ENCODE results near the gene TYMS. TPM values are rescaled to one million over a fixed set of nuclear protein-coding genes. Genes with fewer than 3 reads are reported as not detected.

Gene TYMS
- 159 to 169 TPM (median 165 TPM) in 5 replicates for total RNA-seq (2022; extraction: Qiagen RNA extraction)

GRCh38 chr18:657311-658000 is at the start of gene TYMS:
TSS of gene TYMS (plus strand) at chr18:657653. CDS start at chr18:657743, 90 bp downstream.

DNA sequence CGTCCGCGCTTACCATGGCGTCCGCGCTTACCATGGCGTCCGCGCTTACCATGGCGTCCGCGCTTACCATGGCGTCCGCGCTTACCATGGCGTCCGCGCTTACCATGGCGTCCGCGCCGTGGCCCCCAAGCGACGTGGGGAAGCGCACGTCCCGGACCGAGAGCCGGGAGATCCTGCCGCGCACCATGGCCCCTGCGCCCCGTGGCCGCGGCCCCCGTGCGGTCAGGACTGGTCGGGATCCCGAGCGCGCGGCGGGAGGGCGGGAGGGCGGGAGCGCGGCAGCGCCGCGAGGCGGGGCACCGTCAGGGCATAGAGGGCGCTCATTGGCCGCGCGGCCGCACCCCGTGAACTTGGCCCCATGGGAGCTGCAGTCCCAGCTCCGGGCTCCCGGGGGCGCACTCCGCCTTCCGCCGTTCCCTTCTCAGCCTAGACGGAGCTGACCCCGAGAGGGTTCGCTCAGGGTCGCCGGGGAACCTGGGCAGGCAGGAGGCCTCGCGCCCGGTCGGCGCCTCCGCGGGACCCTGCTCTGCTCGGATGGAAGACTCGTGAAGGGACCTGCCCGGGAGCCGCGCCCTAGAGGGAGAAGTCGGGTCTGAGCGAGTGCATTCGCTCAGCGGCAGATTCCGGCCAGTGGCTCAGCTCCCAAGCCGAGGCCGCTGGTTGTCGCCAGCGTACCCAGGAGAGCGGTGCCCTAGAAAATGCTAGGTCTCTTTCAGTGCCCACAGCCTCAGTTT is 55.1 kb downstream of the TYMS start, which contains the start of gene ENOSF1:
TSS of gene ENOSF1 (minus strand) at position 230 of the 734 bp plus-strand sequence. CDS start at position 187, 43 bp downstream.

Other genes starting within 250 kb of the TYMS start
- 0.02 to 0.06 TPM (median 0.03 TPM) in 5 replicates for gene COLEC12, start 157.0 kb upstream of the TYMS start, total RNA-seq (2022; extraction: Qiagen RNA extraction)
- not detected in 5 replicates for gene CETN1, start 77.3 kb upstream of the TYMS start, total RNA-seq (2022; extraction: Qiagen RNA extraction)
- 0.03 TPM in 1 of 5 replicates, not detected in the others for gene CLUL1, start 60.7 kb upstream of the TYMS start, total RNA-seq (2022; extraction: Qiagen RNA extraction)
- 20.2 to 26.4 TPM (median 23.8 TPM) in 5 replicates for gene ENOSF1, start 55.0 kb downstream of the TYMS start, total RNA-seq (2022; extraction: Qiagen RNA extraction)
- 16.8 to 29.5 TPM (median 20.9 TPM) in 5 replicates for gene YES1, start 154.6 kb downstream of the TYMS start, total RNA-seq (2022; extraction: Qiagen RNA extraction)
- gene ADCYAP1, start 247.2 kb downstream of the TYMS start, total RNA-seq (2022; extraction: Qiagen RNA extraction) = not detected in 5 replicates

Measured in A549 treated with AZD2906 at 1 μM for 4 hours (cell line).